NB4 (cell line): ENCODE measurements around the gene EQTN.

Source experiments
- POLR2A ChIP-seq: IDR thresholded peaks from 2 replicates; pipeline ENCODE4 v1.6.1; 2011; ENCODE audit warnings: mild to moderate bottlenecking; ENCODE audit not compliant: insufficient read length; ENCODE audit errors: extremely low read depth
- TF ChIP-seq, protein P1 (sequence below): IDR thresholded peaks from one replicate; pipeline ENCODE4 v1.5.1; 2012; ENCODE audit warnings: low read depth, low read length
- TF ChIP-seq, protein P2 (sequence below): IDR thresholded peaks from 2 replicates; pipeline ENCODE4 v1.6.1; 2011; ENCODE audit warnings: low read depth, low read length

DNA sequence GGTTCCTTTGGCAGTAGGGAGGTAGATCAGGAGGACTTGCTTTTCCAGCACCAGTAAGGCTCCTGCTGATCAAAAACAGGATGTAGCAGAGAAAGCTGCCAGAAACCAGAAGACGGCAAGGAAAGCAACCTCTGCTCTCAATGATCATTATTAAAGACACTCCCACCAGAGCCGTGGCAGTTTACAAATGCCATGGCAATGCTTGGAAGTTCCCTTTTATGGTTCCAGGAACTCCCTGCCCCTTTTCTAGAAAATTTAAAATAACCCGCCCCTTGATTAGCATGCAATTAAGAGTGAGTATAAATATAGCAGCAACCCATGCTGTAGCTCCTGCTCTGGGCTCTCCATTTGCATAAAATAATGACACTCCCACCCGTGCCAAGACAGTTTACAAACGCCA lies 16.1 kb downstream of the EQTN start:
- TF ChIP-seq, protein P1, sequence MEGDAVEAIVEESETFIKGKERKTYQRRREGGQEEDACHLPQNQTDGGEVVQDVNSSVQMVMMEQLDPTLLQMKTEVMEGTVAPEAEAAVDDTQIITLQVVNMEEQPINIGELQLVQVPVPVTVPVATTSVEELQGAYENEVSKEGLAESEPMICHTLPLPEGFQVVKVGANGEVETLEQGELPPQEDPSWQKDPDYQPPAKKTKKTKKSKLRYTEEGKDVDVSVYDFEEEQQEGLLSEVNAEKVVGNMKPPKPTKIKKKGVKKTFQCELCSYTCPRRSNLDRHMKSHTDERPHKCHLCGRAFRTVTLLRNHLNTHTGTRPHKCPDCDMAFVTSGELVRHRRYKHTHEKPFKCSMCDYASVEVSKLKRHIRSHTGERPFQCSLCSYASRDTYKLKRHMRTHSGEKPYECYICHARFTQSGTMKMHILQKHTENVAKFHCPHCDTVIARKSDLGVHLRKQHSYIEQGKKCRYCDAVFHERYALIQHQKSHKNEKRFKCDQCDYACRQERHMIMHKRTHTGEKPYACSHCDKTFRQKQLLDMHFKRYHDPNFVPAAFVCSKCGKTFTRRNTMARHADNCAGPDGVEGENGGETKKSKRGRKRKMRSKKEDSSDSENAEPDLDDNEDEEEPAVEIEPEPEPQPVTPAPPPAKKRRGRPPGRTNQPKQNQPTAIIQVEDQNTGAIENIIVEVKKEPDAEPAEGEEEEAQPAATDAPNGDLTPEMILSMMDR: no peak
- TF ChIP-seq, protein P2, sequence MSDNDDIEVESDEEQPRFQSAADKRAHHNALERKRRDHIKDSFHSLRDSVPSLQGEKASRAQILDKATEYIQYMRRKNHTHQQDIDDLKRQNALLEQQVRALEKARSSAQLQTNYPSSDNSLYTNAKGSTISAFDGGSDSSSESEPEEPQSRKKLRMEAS: no peak
- TF ChIP-seq POLR2A: no peak
